GM15510 (cell line): ENCODE data around the gene IKBKE.

ENCODE experiments used
- POLR2A ChIP-seq: IDR thresholded peaks from 3 replicates; pipeline ENCODE4 v1.6.1; 2011; ENCODE audit warnings: borderline replicate concordance; ENCODE audit not compliant: insufficient read length; ENCODE audit errors: extremely low read depth

IKBKE gene

GRCh38 chr1:206518743-206519142 is 48.5 kb downstream of the IKBKE start:
- no peak for TF ChIP-seq POLR2A

- no peak for TF ChIP-seq POLR2A
Measured at GRCh38 chr1:206521127-206521526, 50.9 kb downstream of the IKBKE start.

- TF ChIP-seq POLR2A = no peak
Measured at GRCh38 chr1:206521694-206522402, 51.6 kb downstream of the IKBKE start.

DNA sequence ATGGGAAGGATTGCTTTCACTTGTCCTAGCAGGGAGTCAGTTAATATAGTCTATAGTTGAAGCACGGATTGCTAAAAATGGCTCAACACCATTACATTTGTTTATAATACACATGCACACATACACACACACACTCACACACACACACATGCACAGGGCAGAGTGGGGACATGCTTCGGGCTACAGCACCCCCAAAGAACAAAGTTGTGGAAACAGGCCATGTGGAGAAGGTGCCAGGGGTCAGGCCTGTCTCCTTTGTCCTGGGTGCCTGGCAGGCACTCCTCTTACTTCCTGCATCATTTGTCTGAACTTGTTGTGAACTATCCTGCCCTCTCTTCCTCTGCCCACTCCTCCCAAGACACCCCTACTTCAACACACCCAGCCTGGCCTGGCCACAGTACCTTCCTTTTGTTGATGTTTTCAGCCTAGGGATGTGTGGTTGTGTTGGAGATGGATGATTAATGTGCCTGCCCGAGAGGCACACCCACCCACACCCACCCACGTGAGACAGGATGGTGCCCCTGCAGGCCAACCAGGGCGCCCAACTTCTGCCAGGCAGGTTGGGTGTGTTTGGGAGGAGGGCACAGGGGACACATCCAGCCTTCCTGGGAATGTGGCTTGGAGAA is 54.6 kb downstream of the IKBKE start:
- no peak for TF ChIP-seq POLR2A

DNA sequence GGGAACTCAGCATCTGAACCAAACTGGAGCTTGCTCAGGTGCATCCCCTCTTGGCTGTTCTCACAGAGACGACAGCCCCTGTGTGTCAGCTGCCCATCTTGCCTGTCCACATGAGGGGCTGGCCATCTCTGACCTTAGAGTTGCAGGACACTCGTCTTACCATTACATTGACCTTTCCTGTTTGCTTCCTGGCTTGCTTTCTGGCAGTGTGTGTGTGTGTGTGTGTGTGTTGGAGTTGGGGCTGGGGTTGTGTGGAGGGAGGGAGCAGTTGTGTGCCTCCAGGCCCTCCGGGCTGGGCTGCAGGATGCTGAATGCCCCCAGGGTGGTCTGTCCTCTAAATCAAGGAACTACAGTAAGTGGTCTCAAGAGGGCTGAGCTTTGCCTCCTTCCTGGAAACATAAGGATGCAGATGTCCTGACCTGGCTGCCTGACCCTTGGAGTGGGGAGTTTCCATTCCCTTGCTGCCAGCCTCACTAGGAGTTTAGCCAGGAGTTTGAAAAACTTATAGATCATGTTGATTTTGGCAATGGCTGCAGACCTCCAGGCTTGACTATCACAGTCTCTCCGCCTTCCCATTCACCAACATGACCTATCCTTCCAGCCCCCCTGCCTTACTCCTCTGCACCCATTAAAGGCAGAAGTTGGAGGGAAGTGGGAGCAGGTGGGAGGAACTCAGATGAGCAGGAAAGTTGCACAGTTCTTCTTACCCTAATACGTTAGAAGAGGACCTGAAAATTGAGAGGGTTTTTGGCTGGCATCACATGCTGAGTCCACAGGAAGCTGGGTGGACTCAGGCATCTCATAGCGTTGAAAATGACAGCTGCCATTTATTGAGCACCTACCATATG is 56.0 kb downstream of the IKBKE start:
- TF ChIP-seq POLR2A = no peak

DNA sequence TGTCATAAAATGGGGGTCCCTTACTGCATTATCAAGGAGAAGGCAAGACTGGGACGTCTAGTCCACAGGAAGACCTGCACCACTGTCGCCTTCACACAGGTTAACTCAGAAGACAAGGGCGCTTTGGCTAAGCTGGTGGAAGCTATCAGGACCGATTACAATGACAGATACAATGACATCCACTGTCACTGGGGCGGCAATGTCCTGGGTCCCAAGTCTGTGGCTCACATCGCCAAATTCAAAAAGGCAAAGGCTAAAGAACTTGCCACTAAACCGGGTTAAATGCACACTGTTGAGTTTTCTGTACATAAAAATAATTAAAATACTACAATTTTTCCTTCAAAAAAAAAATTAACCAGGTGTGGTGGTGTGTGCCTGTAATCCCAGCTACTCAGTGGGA is 59.1 kb downstream of the IKBKE start:
- TF ChIP-seq POLR2A = no peak

- no peak for TF ChIP-seq POLR2A
Measured at GRCh38 chr1:206532368-206532767, 62.1 kb downstream of the IKBKE start.

- no peak for TF ChIP-seq POLR2A
Measured at GRCh38 chr1:206534552-206534951, 64.3 kb downstream of the IKBKE start.

DNA sequence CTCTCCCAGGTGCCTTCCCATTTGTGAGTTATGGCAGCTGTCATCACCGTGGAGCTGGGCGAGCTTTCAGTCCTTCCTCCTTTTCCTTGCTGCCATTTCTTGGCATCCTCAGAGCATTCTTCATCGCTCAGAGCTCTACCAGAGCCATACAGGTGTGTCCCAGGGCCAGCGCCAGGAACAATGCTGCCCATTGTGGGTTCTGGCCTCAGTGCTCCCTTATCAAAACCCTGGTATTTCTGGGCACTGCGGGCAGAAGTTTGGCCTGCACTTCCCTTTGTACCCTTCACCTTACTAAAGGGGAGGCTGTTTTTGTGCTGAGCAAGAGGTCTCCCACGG is 65.5 kb downstream of the IKBKE start:
- TF ChIP-seq POLR2A = no peak

- TF ChIP-seq POLR2A = no peak
Measured at GRCh38 chr1:206537141-206537540, 66.9 kb downstream of the IKBKE start.

DNA sequence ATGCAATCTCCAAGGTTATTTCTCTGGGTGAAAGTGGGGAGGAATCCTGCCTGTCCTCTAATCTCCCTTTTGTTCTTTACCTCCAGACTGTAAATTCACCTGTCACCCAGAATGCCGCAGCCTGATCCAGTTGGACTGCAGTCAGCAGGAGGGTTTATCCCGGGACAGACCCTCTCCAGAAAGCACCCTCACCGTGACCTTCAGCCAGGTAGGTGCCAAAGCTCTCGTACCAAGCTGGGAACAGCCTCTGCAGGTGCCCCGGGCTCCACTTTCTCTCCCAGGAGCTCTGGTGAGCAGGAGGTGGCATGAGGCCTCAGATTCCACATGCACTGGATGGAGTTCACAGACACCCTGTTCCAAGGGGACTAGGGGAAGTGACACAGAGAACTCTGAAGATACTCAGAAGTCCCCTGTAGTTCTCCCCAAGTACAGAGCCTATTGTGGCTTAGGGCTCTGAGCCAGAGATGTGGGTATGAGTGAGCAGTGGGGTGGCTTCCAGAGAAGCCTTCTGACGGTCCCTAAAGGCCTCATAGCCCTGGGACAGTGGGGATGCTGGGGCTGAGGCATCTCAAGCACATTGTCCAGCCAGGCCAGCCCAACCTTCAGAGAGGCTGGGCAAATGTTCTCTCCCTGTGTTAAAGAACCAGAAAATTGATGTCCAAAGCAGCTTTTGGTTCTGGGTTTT is 68.0 kb downstream of the IKBKE start:
- no peak for TF ChIP-seq POLR2A

GRCh38 chr1:206538901-206539640 is 68.8 kb downstream of the IKBKE start:
- TF ChIP-seq POLR2A = no peak

DNA sequence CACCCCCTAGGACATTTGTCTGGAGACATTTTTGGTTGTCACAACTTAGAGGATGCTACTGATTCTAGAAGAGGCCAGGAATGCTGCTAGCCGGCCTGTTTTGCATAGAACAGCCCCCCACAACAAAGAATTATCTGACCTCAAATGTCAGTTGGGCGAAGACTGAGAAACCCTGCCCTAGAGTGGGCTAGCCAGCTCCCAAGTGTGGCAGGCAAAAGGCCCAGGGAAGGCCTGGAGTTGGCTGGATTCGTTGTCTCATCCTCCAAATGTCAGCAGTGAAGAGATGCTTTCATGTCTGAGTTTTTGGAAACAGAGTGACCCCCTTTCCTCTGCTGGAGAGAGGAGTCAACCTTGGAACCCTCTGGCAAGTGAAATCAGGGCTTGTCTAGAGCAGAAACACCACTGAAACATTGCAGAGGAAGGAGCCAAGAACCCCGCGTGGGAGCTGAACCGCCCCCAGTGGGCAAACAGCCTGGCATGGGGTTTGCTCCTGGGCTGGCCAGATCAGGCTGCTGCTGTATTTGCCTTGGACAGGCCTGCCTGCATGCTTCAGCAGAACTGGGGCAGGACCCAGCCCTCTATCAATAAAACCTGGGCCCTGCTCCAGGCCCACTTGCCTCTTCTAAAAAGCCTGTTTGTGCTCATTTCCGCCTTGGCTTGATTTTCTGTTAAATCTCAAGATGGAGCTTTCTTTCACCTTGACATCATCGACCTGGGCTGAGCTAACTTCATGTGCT is 69.9 kb downstream of the IKBKE start:
- no peak for TF ChIP-seq POLR2A
